OCI-LY1 (cell line): ENCODE measurements around the gene GJC1.

Source experiments
- H2AFZ ChIP-seq: fragments of 200-600 bp; sonication (generic), shearing (Covaris generic); 2 replicates; pipeline ENCODE4 v1.6.0; 2014; ENCODE audit warnings: antibody characterized with exemption, mild to moderate bottlenecking, low read length
- H3F3A ChIP-seq: fragments of 200-600 bp; sonication (generic), shearing (Covaris generic); 2 replicates; pipeline ENCODE4 v1.6.0; 2014; ENCODE audit warnings: mild to moderate bottlenecking, antibody characterized with exemption, low read length, moderate library complexity; ENCODE audit not compliant: insufficient read depth
- H3K27ac ChIP-seq: fragments of 200-600 bp; sonication (generic); 2 replicates; pipeline ENCODE4 v1.5.1; 2014; ENCODE audit warnings: low read length, mixed run types, mild to moderate bottlenecking, low read depth; ENCODE audit not compliant: poor library complexity, severe bottlenecking
- H3K27me3 ChIP-seq: fragments of 200-600 bp; sonication (generic); 2 replicates; pipeline ENCODE4 v1.6.0; 2014; ENCODE audit warnings: antibody characterized with exemption, mild to moderate bottlenecking, low read length, moderate library complexity; ENCODE audit not compliant: insufficient read depth
- H3K36me3 ChIP-seq: fragments of 200-600 bp; sonication (generic); 2 replicates; pipeline ENCODE4 v1.6.1; 2014; ENCODE audit warnings: mild to moderate bottlenecking, antibody characterized with exemption, low read length, moderate library complexity, mixed read lengths; ENCODE audit not compliant: insufficient read depth
- H3K4me1 ChIP-seq: fragments of 200-600 bp; sonication (generic); 2 replicates; pipeline ENCODE4 v1.5.1; 2014; ENCODE audit warnings: mild to moderate bottlenecking, low read length, moderate library complexity; ENCODE audit not compliant: insufficient read depth, severe bottlenecking
- H3K4me2 ChIP-seq: fragments of 200-600 bp; sonication (generic), shearing (Covaris generic); 2 replicates; pipeline ENCODE4 v1.6.1; 2014; ENCODE audit warnings: low read length
- H3K4me3 ChIP-seq: fragments of 200-600 bp; sonication (generic); 2 replicates; pipeline ENCODE4 v1.5.1; 2014; ENCODE audit warnings: low read length, low read depth, mild to moderate bottlenecking, mixed read lengths; ENCODE audit not compliant: poor library complexity, severe bottlenecking
- H3K79me2 ChIP-seq: fragments of 200-600 bp; shearing (Covaris generic); 2 replicates; pipeline ENCODE4 v1.6.1; 2016; ENCODE audit warnings: mixed run types, low read length, mixed read lengths; ENCODE audit not compliant: insufficient read depth
- H3K9ac ChIP-seq: fragments of 200-600 bp; sonication (generic), shearing (Covaris generic); 2 replicates; pipeline ENCODE4 v1.6.1; 2014; ENCODE audit warnings: mild to moderate bottlenecking, low read length, mixed read lengths
- H3K9me2 ChIP-seq: fragments of 200-600 bp; sonication (generic), shearing (Covaris generic); 2 replicates; pipeline ENCODE4 v1.6.1; 2014; ENCODE audit warnings: low read depth, mild to moderate bottlenecking, low read length, mixed read lengths
- H3K9me3 ChIP-seq: fragments of 200-600 bp; shearing (Covaris generic); 2 replicates; pipeline ENCODE4 v1.6.1; 2014; ENCODE audit warnings: low read length, mixed read lengths
- H4K20me1 ChIP-seq: fragments of 200-600 bp; sonication (generic), shearing (Covaris generic); 2 replicates; pipeline ENCODE4 v1.6.0; 2016; ENCODE audit warnings: mild to moderate bottlenecking, low read length; ENCODE audit not compliant: insufficient read depth
- CTCF ChIP-seq: fragments of 200-600 bp; sonication (generic), shearing (Covaris generic); IDR thresholded peaks from 2 replicates; pipeline ENCODE4 v1.5.1; 2017; ENCODE audit warnings: mild to moderate bottlenecking, antibody characterized with exemption, low read length, moderate library complexity, mixed read lengths
- EZH2 ChIP-seq: fragments of 200-600 bp; sonication (generic), shearing (Covaris generic); IDR thresholded peaks from 2 replicates; pipeline ENCODE4 v1.8.0; 2017; ENCODE audit warnings: borderline replicate concordance, mixed run types, mild to moderate bottlenecking, antibody characterized with exemption, low read length, moderate library complexity, mixed read lengths

Gene GJC1

GRCh38 chr17:44786551-44787081, 43.5 kb downstream of the GJC1 start:
- Histone ChIP-seq H2AFZ (no peak overlapping the region), H3K36me3 (no peaks in the 10 kb centered on the region), H3F3A (no peaks in the 10 kb centered on the region), H3K4me1 (no peaks in the 10 kb centered on the region), H4K20me1 (no peaks in the 10 kb centered on the region), H3K27ac (no peak overlapping the region), H3K27me3 (0 out of 2 replicates have a peak, but pooled peaks cover 4% of the 10 kb centered on the region), H3K79me2 (no peaks in the 10 kb centered on the region), H3K9me2 (no peaks in the 10 kb centered on the region), H3K4me2 (no peak overlapping the region), H3K9ac (no peak overlapping the region), H3K4me3 (no peak overlapping the region), H3K9me3 (no peaks in the 10 kb centered on the region)
- no peak for TF ChIP-seq EZH2
- no peak for TF ChIP-seq CTCF

- H4K20me1 ChIP-seq = no peaks in the 10 kb centered on the region
- H3K4me1 ChIP-seq = no peaks in the 10 kb centered on the region
- H3K36me3 ChIP-seq = no peaks in the 10 kb centered on the region
- H3K9me2 ChIP-seq = no peaks in the 10 kb centered on the region
- no peak overlapping the region for H3K4me2 ChIP-seq
- 0 out of 2 replicates have a peak, but pooled peaks cover 4% of the 10 kb centered on the region for H3K27me3 ChIP-seq
- no peak for TF ChIP-seq EZH2
- no peak overlapping the region for H3K4me3 ChIP-seq
- no peak overlapping the region for H3K27ac ChIP-seq
- H3K9ac ChIP-seq = no peak overlapping the region
- no peaks in the 10 kb centered on the region for H3F3A ChIP-seq
- no peaks in the 10 kb centered on the region for H3K79me2 ChIP-seq
- H3K9me3 ChIP-seq = no peaks in the 10 kb centered on the region
- H2AFZ ChIP-seq = no peak overlapping the region
These were observed 44.2 kb downstream of the GJC1 start for GRCh38 chr17:44785921-44786320.

GRCh38 chr17:44782326-44782850, 47.7 kb downstream of the GJC1 start:
- Histone ChIP-seq H3K27me3 (no peaks in the 10 kb centered on the region), H3K4me2 (no peak overlapping the region), H3K4me3 (no peak overlapping the region), H3K9me2 (no peaks in the 10 kb centered on the region), H4K20me1 (no peaks in the 10 kb centered on the region), H3K9me3 (no peaks in the 10 kb centered on the region), H3K27ac (no peak overlapping the region), H3K36me3 (no peaks in the 10 kb centered on the region), H3K4me1 (peaks cover 11% of the 10 kb centered on the region), H3F3A (no peaks in the 10 kb centered on the region), H3K9ac (no peak overlapping the region), H3K79me2 (no peaks in the 10 kb centered on the region), H2AFZ (no peak overlapping the region)
- no peak for TF ChIP-seq CTCF
- no peak for TF ChIP-seq EZH2
